ENCODE results near the gene KRTAP22-1.

Gene KRTAP22-1

GRCh38 chr21:30600787-30601186, at the start of gene KRTAP22-1:
Gene KRTAP22-1, plus strand, starts transcription at chr21:30601087.
- DNase-seq (ENCODE audit: insufficient read length, low spot score) (no peak), FAIRE-seq (no peak)

GRCh38 chr21:30552782-30553181, 48.1 kb upstream of the KRTAP22-1 start:
- no peak for DNase-seq (ENCODE audit: insufficient read length, low spot score)
- FAIRE-seq, result no peak

- no peak for DNase-seq (ENCODE audit: insufficient read length, low spot score)
- FAIRE-seq, result no peak
Observed at GRCh38 chr21:30555095-30555494, 45.8 kb upstream of the KRTAP22-1 start.

DNA sequence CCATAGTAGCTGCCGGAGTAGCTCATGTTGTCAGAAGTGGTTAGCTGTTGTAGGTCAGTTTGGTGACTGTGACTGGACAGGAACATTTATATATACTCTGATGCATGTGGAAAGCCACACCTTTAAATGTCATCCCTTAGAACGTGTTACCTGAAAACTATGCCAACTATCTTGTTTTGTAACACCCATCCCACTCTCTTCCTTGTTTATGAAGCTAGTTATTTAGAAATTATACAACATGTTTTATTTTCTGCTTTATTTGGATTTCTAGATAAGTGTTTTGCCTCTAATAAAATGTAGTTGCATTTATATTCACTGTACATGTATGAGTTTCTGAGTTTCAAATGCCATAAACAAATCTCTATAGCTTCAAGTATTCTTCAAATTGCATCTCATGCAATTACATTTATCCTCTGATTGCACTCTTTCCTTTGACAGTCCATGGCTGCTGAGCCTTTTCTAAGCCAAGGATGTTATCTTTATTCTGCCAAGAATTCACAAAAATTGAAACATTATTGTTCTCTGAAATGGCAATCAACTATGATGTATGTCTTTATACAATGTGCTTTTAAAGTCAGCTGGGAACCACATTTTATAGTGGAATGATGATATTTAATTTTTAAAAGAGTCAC, 39.5 kb upstream of the KRTAP22-1 start, which contains the start of gene KRTAP19-7:
Gene KRTAP19-7, minus strand, starts transcription at position 51 of the 632 bp plus-strand sequence. Its CDS starts 25 bp downstream, at position 26.
- FAIRE-seq (no peak), DNase-seq (ENCODE audit: insufficient read length, low spot score) (no peak)

GRCh38 chr21:30561957-30562356, 38.9 kb upstream of the KRTAP22-1 start:
- DNase-seq (ENCODE audit: insufficient read length, low spot score) (no peak), FAIRE-seq (no peak)

DNA sequence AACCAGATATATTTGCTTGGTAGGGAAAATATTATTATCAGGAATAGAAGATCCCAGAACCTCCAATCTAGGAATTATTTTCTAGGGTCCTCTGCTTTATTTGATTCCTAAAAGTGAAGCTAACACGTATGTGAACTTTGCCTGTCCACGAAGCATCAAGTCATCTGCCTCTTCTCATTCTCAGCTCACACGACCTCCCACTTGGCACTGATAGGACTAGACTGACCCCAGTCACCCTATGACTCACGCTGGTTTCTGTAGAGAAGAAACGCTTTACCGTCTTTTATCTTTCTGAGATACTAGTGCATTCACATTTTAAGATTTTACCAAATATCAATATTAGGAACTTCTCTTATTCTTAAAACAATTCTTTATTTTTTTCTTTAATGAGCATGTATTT, 37.8 kb upstream of the KRTAP22-1 start:
- no peak for FAIRE-seq
- DNase-seq (ENCODE audit: insufficient read length, low spot score), result no peak

DNA sequence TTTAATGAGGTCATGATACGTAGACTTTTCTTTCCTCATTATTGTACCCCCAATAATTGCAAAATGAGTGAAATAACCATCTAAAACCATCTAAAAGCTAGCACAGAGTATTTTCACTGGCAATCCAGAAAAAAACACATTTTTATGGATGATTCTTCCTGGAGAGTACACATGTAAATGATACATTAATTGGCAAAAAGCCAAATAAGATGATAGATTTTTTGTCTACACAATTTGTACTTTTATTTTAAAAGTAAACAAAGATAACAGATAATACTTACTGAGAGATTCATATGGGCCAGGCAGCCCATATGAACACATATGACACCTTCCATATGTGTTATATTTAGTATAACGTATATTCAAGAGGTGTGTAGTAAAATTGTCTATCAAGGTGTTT, 37.3 kb upstream of the KRTAP22-1 start:
- FAIRE-seq (no peak), DNase-seq (ENCODE audit: insufficient read length, low spot score) (no peak)

DNA sequence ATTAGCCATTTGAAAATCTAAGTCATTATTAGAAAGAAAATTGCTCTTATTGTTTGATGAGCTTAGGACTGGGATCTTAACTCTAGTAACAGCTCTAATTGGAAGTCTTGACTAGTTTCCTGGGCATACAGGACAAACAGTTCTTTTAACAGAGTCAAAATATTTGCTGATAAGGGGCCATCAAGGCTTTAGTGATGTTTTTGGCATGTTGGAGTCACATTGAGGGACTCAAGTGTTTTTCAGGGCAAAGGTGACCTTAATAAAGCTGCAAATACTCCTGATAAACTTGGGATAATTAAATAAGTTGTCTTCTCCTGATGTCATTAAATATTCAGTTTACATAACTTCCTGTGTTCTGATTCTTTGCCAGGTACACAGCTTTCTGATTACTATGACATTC, 33.3 kb upstream of the KRTAP22-1 start:
- FAIRE-seq (no peak), DNase-seq (ENCODE audit: insufficient read length, low spot score) (no peak)

- no peak for DNase-seq (ENCODE audit: insufficient read length, low spot score)
- FAIRE-seq, result no peak
Observed at GRCh38 chr21:30577766-30578165, 23.1 kb upstream of the KRTAP22-1 start.

- FAIRE-seq (no peak), DNase-seq (ENCODE audit: insufficient read length, low spot score) (no peak)
Observed at GRCh38 chr21:30579346-30579745, 21.5 kb upstream of the KRTAP22-1 start.

DNA sequence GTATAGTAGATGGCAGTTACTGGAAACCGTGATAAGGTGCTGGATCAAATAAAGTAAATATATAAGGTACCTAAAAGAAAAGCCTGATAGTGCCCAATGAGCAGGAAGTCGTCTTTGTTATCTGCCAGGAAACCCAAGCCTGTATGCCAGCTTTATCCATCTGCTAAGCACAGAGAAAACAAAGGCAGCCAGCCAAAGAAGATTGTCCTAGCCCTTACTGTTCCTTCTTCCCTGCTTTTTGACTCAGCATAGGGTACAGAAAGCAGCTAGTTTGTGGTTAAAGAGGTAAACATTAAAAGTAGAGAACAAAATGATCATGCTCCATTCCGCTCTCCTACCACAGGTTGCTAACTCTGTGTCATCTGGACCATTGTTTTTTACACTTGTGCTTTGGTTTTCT, 20.8 kb upstream of the KRTAP22-1 start:
- FAIRE-seq (no peak), DNase-seq (ENCODE audit: insufficient read length, low spot score) (no peak)

DNA sequence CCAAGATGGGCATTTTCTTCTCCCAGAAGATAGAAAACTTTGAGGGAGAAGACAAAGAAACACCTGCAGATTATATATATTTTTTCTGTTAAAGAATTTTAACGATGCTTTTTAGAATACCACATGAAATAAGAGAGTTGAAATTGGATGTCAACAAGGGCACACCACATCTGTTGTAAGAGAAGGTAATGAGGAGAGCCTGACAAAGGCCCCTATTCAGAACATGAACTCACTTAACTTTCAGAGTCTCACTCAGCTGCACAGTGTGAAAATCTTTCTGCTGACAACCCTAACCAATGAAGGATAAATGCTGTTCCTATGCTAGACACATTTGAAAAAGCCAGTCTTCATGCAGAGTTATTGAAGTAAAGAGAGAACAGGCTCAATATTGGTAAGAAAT, 18.0 kb upstream of the KRTAP22-1 start:
- DNase-seq (ENCODE audit: insufficient read length, low spot score) (no peak), FAIRE-seq (no peak)

DNA sequence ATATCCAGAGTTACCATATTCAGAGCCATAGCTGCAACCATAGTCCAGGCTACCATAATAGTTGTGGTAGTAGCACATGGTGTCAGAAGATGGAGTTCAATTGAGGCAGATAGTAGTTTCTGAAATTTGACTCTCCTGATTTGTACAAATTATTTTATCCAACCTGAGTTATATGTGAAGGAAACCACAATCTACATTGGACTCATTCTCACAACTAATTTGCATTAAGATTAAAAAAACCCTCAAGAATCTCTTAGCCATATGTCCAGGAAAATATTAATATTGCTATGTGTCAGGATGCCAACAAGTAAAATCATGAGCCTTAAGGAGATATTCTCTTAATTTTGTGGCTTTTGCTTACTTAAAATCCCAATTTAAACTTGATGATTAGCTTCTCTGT, 10.6 kb upstream of the KRTAP22-1 start, which contains the start of gene KRTAP22-2:
Gene KRTAP22-2, minus strand, starts transcription at position 101 of the 400 bp plus-strand sequence.
- no peak for FAIRE-seq
- no peak for DNase-seq (ENCODE audit: insufficient read length, low spot score)

GRCh38 chr21:30592140-30592539, 8.7 kb upstream of the KRTAP22-1 start, which contains the start of gene KRTAP6-3:
Gene KRTAP6-3, plus strand, starts transcription at chr21:30592440. Its CDS starts 6 bp downstream, at chr21:30592446.
- DNase-seq (ENCODE audit: insufficient read length, low spot score) (no peak), FAIRE-seq (no peak)

GRCh38 chr21:30598802-30599201, 2.1 kb upstream of the KRTAP22-1 start, which contains the start of gene KRTAP6-2:
Gene KRTAP6-2, minus strand, starts transcription at chr21:30598902. Its CDS starts 28 bp downstream, at chr21:30598874.
- FAIRE-seq (no peak), DNase-seq (ENCODE audit: insufficient read length, low spot score) (no peak)

DNA sequence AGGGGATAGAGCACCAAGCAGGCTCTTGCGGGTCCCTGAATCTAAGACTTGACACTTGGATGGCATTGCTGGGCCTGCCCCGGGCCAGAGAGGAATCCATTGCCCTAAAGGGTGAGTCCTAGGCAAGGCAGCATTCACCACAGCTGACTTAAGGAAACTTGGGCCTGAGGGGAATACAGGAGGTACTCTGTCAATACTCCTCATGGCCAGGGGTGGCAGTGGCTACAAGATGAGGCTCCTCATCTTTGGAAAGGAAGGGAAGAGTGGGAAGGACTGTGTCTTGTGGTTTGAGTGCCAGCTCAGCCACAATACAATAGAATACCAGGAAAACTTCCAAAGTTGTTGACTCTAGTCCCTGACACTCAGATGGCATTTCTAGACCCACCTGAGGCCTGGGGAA, 5.1 kb downstream of the KRTAP22-1 start:
- DNase-seq (ENCODE audit: insufficient read length, low spot score) (no peak), FAIRE-seq (no peak)

DNA sequence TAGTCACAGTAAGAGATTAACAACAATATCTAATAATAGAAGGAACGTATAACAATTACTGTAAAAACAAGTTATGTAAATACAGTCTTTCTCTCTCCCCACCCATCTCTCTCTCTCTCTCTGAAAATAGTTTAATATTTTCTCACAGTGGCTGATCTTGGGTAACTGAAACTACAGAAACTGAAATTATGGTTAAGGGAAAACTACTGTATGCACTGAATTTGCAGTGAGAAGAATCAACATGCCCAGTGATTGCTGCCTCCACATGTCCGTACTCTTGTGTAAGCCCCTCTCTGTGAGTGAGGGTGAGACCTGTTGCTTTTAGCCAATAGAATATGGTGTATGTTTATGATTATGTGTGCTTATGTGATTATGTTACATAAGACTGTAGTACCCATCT, 11.2 kb downstream of the KRTAP22-1 start:
- no peak for FAIRE-seq

DNA sequence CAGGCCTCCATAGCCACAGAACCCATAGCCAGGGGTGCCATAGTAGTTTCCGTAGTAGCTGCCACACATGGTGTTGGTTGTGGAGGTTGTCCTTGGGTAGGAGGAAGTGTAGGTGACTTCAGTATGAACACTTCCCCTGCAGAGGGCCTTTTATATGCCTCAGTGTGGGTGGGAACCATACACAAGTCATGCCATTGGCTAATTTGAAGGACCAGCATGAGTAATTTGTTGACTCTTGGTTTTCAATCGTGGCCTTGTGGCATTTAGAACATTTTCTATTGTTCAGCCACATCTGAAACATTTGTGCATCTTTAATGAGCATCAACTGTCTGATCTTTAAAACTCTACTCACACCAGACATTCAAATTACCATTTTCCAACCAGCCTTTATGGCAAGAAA, 12.9 kb downstream of the KRTAP22-1 start, which contains the start of gene KRTAP6-1:
Gene KRTAP6-1, minus strand, starts transcription at position 95 of the 400 bp plus-strand sequence. Its CDS starts 26 bp downstream, at position 69.
- FAIRE-seq, result no peak
- DNase-seq (ENCODE audit: insufficient read length, low spot score), result no peak

More for the DNA sequence above, 11.2 kb downstream of the KRTAP22-1 start:
- DNase-seq (ENCODE audit: insufficient read length, low spot score), result no peak

DNA sequence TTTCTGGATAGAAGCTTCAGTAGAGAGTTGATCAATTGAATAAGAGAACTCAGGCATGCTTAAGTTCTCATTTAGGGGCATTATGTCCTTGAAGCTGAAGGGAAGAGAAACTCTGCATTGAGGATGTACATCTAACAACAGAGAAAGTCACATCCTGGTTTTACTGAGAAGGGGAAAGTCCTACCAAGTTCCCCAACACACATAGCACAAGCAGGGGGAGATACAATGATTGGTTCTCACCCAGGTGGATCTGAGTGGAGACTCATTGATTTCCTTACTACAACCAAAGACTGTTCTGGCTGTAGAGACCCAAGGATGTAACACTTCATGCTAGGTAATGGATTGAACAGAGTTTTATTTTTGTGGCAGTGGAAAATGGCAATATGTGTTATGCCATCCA, 14.3 kb downstream of the KRTAP22-1 start:
- FAIRE-seq (no peak), DNase-seq (ENCODE audit: insufficient read length, low spot score) (no peak)

GRCh38 chr21:30616125-30616524, 15.2 kb downstream of the KRTAP22-1 start, which contains the start of gene KRTAP20-1:
Gene KRTAP20-1, plus strand, starts transcription at chr21:30616425. Its CDS starts 30 bp downstream, at chr21:30616455.
- FAIRE-seq (peak; percentile 23), DNase-seq (ENCODE audit: insufficient read length, low spot score) (no peak)

- DNase-seq (ENCODE audit: insufficient read length, low spot score) (no peak), FAIRE-seq (no peak)
Observed at GRCh38 chr21:30620080-30620479, 19.2 kb downstream of the KRTAP22-1 start.

GRCh38 chr21:30620522-30620921, 19.6 kb downstream of the KRTAP22-1 start, which contains the start of gene KRTAP20-4:
Gene KRTAP20-4, plus strand, starts transcription at chr21:30620627.
- DNase-seq (ENCODE audit: insufficient read length, low spot score) (no peak), FAIRE-seq (no peak)

Measured in HTR-8/SVneo (cell line).